Measurements from ENCODE around the gene N4BP2L1. TPM values are rescaled to one million over a fixed set of nuclear protein-coding genes. Genes with fewer than 3 reads are reported as not detected.

Gene N4BP2L1
- total RNA-seq, 3 donors from 2014 or later (not counting 1 experiment from before 2014, with no cell fraction given), result 52.1 to 82.9 (median 75.4) TPM

- intact Hi-C loops (cut with micrococcal nuclease), result loop anchor here (5.0 kb wide), 2 partner anchors 38 to 312 kb away; no protein-coding TSS in a partner anchor
- 89% methylated on average over 7 of the region's 7 CpGs for WGBS (ENCODE audit: insufficient coverage)
- Mint-ChIP-seq H3K36me3 (no peaks in the 10 kb centered on the region), H3K9me3 (no peaks in the 10 kb centered on the region), H3K4me1 (peaks cover 44 to 52% of the 10 kb centered on the region in 2 donors), H3K4me3 (peak overlapping the region; percentile 70), H3K27ac (peak overlapping the region; percentile 98), H3K27me3 (ENCODE audit: low read depth in 2 of 2) (no peaks in the 10 kb centered on the region)
- Histone ChIP-seq H3K27me3 (ENCODE audit: control insufficient read depth, insufficient read depth, low read length) (no peaks in the 10 kb centered on the region), H3K36me3 (ENCODE audit: control insufficient read depth, insufficient read depth, low read length) (peaks cover 3% of the 10 kb centered on the region), H3K27ac (ENCODE audit: low read length) (no peak overlapping the region), H3K4me3 (ENCODE audit: low read length) (no peak overlapping the region), H3K4me1 (ENCODE audit: control insufficient read depth, insufficient read depth, low read length) (peaks cover 39% of the 10 kb centered on the region), H3K9me3 (ENCODE audit: control insufficient read depth, insufficient read depth, low read length) (no peaks in the 10 kb centered on the region)
- TF ChIP-seq, protein P1, sequence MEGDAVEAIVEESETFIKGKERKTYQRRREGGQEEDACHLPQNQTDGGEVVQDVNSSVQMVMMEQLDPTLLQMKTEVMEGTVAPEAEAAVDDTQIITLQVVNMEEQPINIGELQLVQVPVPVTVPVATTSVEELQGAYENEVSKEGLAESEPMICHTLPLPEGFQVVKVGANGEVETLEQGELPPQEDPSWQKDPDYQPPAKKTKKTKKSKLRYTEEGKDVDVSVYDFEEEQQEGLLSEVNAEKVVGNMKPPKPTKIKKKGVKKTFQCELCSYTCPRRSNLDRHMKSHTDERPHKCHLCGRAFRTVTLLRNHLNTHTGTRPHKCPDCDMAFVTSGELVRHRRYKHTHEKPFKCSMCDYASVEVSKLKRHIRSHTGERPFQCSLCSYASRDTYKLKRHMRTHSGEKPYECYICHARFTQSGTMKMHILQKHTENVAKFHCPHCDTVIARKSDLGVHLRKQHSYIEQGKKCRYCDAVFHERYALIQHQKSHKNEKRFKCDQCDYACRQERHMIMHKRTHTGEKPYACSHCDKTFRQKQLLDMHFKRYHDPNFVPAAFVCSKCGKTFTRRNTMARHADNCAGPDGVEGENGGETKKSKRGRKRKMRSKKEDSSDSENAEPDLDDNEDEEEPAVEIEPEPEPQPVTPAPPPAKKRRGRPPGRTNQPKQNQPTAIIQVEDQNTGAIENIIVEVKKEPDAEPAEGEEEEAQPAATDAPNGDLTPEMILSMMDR (IDR thresholded peaks at IDR 0.05), result no peak
- ATAC-seq, result no peak
- no peak for DNase-seq
Measured at GRCh38 chr13:32425158-32425557, 2.8 kb downstream of the N4BP2L1 start.

DNA sequence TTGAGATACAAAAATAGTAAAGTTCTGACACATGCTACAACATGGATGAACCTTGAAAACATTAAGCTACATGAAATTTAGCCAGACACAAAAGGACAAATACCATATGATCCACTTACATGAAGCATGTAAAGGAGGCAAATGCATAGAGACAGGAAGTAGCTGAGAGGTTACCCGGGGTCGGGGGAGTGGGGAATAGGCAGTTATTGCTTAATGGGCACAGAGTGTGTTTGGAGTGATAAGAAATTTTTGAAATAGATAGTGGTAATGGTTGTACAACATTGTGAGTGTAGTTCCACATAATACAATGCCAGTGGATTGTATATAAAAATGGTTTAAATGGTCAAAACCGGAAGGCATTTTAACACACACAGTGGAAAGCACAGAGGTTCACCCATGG lies 4.3 kb downstream of the N4BP2L1 start:
- DNase-seq, result no peak
- no peak for ATAC-seq
- Mint-ChIP-seq H3K36me3 (no peaks in the 10 kb centered on the region), H3K9me3 (no peaks in the 10 kb centered on the region), H3K4me3 (no peak overlapping the region), H3K27me3 (ENCODE audit: low read depth in 2 of 2) (no peaks in the 10 kb centered on the region), H3K27ac (peak overlapping the region; percentile 43 to 79), H3K4me1 (peaks cover 39 to 49% of the 10 kb centered on the region in 2 donors)
- Histone ChIP-seq H3K9me3 (ENCODE audit: control insufficient read depth, insufficient read depth, low read length) (no peaks in the 10 kb centered on the region), H3K4me1 (ENCODE audit: control insufficient read depth, insufficient read depth, low read length) (peaks cover 25% of the 10 kb centered on the region), H3K27ac (ENCODE audit: low read length) (no peak overlapping the region), H3K27me3 (ENCODE audit: control insufficient read depth, insufficient read depth, low read length) (no peaks in the 10 kb centered on the region), H3K36me3 (ENCODE audit: control insufficient read depth, insufficient read depth, low read length) (peaks cover 7% of the 10 kb centered on the region), H3K4me3 (ENCODE audit: low read length) (no peak overlapping the region)
- TF ChIP-seq, protein P1 (IDR thresholded peaks at IDR 0.05), result no peak
- intact Hi-C loops (cut with micrococcal nuclease), result no loop called here
- WGBS (ENCODE audit: insufficient coverage), result 73% methylated on average over 3 of the region's 3 CpGs

- Mint-ChIP-seq H3K27me3 (ENCODE audit: low read depth in 2 of 2) (no peaks in the 10 kb centered on the region), H3K27ac (peak overlapping the region in 1 of 2 donors; percentile 52), H3K36me3 (no peaks in the 10 kb centered on the region), H3K4me3 (no peak overlapping the region), H3K9me3 (no peaks in the 10 kb centered on the region), H3K4me1 (peaks cover 27 to 37% of the 10 kb centered on the region in 2 donors)
- no peak for DNase-seq
- Histone ChIP-seq H3K27me3 (ENCODE audit: control insufficient read depth, insufficient read depth, low read length) (no peaks in the 10 kb centered on the region), H3K4me1 (ENCODE audit: control insufficient read depth, insufficient read depth, low read length) (peaks cover 3% of the 10 kb centered on the region), H3K36me3 (ENCODE audit: control insufficient read depth, insufficient read depth, low read length) (peaks cover 9% of the 10 kb centered on the region), H3K9me3 (ENCODE audit: control insufficient read depth, insufficient read depth, low read length) (no peaks in the 10 kb centered on the region), H3K27ac (ENCODE audit: low read length) (no peak overlapping the region), H3K4me3 (ENCODE audit: low read length) (no peak overlapping the region)
- peak in 1 of 3 donors; percentile 28 for ATAC-seq
- TF ChIP-seq, protein P1 (IDR thresholded peaks at IDR 0.05), result no peak
- whole genome bisulfite sequencing (ENCODE audit: insufficient coverage), result 100% methylated on average over 2 of the region's 2 CpGs
- intact Hi-C loops (cut with micrococcal nuclease), result no loop called here
Measured at GRCh38 chr13:32419862-32420261, 8.1 kb downstream of the N4BP2L1 start.

GRCh38 chr13:32417995-32418394 lies 9.9 kb downstream of the N4BP2L1 start:
- Histone ChIP-seq H3K27ac (ENCODE audit: low read length) (no peak overlapping the region), H3K36me3 (ENCODE audit: control insufficient read depth, insufficient read depth, low read length) (peaks cover 9% of the 10 kb centered on the region), H3K4me3 (ENCODE audit: low read length) (no peak overlapping the region), H3K4me1 (ENCODE audit: control insufficient read depth, insufficient read depth, low read length) (no peaks in the 10 kb centered on the region), H3K27me3 (ENCODE audit: control insufficient read depth, insufficient read depth, low read length) (no peaks in the 10 kb centered on the region), H3K9me3 (ENCODE audit: control insufficient read depth, insufficient read depth, low read length) (no peaks in the 10 kb centered on the region)
- Mint-ChIP-seq H3K4me3 (no peak overlapping the region), H3K4me1 (peaks cover 13 to 23% of the 10 kb centered on the region in 2 donors), H3K36me3 (no peaks in the 10 kb centered on the region), H3K27ac (peak overlapping the region in 1 of 2 donors; percentile 11), H3K9me3 (no peaks in the 10 kb centered on the region), H3K27me3 (ENCODE audit: low read depth in 2 of 2) (no peaks in the 10 kb centered on the region)
- intact Hi-C loops (cut with micrococcal nuclease), result no loop called here
- WGBS (ENCODE audit: insufficient coverage), result 95% methylated on average over 1 of the region's 1 CpG
- ATAC-seq, result no peak
- DNase-seq, result no peak
- TF ChIP-seq, protein P1 (IDR thresholded peaks at IDR 0.05), result no peak
